HepG2 (cell line): ENCODE results near the gene SNRPF. TPM values are rescaled to one million over a fixed set of nuclear protein-coding genes. Genes with fewer than 3 reads are reported as not detected.

Experiments
- ATAC-seq: fragments of 200-7000 bp; cut with Tn5 transposase; 3 replicates; pipeline ENCODE4 v1.9.1; 2020; ENCODE audit warnings: mild to moderate bottlenecking, moderate library complexity
- BruUV-seq: library from RNA; stranded (reverse); fragments of 400-500 nt; replicated peaks from 2 replicates; lab custom pipeline; 2021; lab: Mats Ljungman, UMichigan
- CTCF ChIA-PET: fragments of 300-600 bp; formaldehyde crosslinking; extraction: SDS; loops from one replicate; lab custom pipeline; 2021; ENCODE audit warnings: low total read pairs, inconsistent platforms, low intra/inter-chr PET ratio; lab: Yijun Ruan, JAX
- POLR2A ChIA-PET: fragments of 350-600 bp; sonication (Branson Sonifier 250); formaldehyde crosslinking; loops from one replicate; lab custom pipeline; 2020; ENCODE audit warnings: antibody characterized with exemption, inconsistent platforms; lab: Yijun Ruan, JAX
- DNase-seq: peaks from one replicate; pipeline ENCODE4 v3.0.0-alpha.2; 2015; ENCODE audit warnings: low spot score
- FAIRE-seq: peaks from 3 replicates; lab custom pipeline; 2011; peaks lifted over from hg19 to GRCh38; lab: Jason Lieb, UNC
- H2AFZ ChIP-seq: one replicate; pipeline ENCODE4 v1.6.1; 2011; ENCODE audit warnings: low read length, inconsistent platforms
- H3K27ac ChIP-seq: fragments of 300-600 bp; 3 replicates; pipeline ENCODE4 v1.8.0; 2011; ENCODE audit warnings: mixed run types, mild to moderate bottlenecking, mixed read lengths, low read length, inconsistent platforms; ENCODE audit not compliant: insufficient read depth; ENCODE audit errors: extremely low read length
- H3K27me3 ChIP-seq, 2 experiments: fragments of 200-600 bp in 1 of 2; 2 replicates in 1 of 2; 3 replicates in 1 of 2; pipeline versions ENCODE4 v1.6.0 to v1.8.0; 2011; ENCODE audit warnings: low read length in 2 of 2, mild to moderate bottlenecking in 2 of 2, moderate library complexity in 2 of 2, inconsistent platforms in 1 of 2; ENCODE audit not compliant: insufficient read depth in 2 of 2, control insufficient read depth in 1 of 2
- H3K36me3 ChIP-seq, 2 experiments: fragments of 200-600 bp in 1 of 2; replicated peaks in 1 of 2; 2 replicates in 1 of 2; 3 replicates in 1 of 2; pipeline versions ENCODE4 v1.5.1 to v1.8.0; 2011; ENCODE audit warnings: low read length in 2 of 2, inconsistent platforms in 1 of 2; ENCODE audit not compliant: insufficient read depth in 2 of 2, control insufficient read depth in 1 of 2
- H3K4me1 ChIP-seq: 2 replicates; pipeline ENCODE4 v1.5.1; 2012; ENCODE audit warnings: low read length, inconsistent platforms; ENCODE audit not compliant: insufficient read depth
- H3K4me2 ChIP-seq: 2 replicates; pipeline ENCODE4 v1.6.0; 2011; ENCODE audit warnings: low read depth, low read length, inconsistent platforms
- H3K4me3 ChIP-seq, 3 experiments: fragments of 200-600 bp in 1 of 3; sonication (generic), shearing (Covaris generic) in 1 of 3; replicated peaks in 1 of 3; 2 replicates each; pipeline ENCODE4 v1.5.1; 2011 to 2016; ENCODE audit warnings: low read length in 3 of 3, inconsistent platforms in 2 of 3, low read depth in 2 of 3, mild to moderate bottlenecking in 2 of 3, control low read depth in 1 of 3, mixed read lengths in 1 of 3; ENCODE audit not compliant: insufficient read depth in 1 of 3
- H3K79me2 ChIP-seq: one replicate; pipeline ENCODE4 v1.6.1; 2011; ENCODE audit warnings: low read length, inconsistent platforms; ENCODE audit not compliant: insufficient read depth
- H3K9ac ChIP-seq: 2 replicates; pipeline ENCODE4 v1.6.0; 2011; ENCODE audit warnings: mild to moderate bottlenecking, low read depth, low read length, inconsistent platforms; ENCODE audit not compliant: insufficient read depth
- H3K9me3 ChIP-seq: 2 replicates; pipeline ENCODE4 v1.5.1; 2012; ENCODE audit warnings: mild to moderate bottlenecking, low read length
- H4K20me1 ChIP-seq: 2 replicates; pipeline ENCODE4 v1.6.0; 2011; ENCODE audit warnings: inconsistent platforms, mild to moderate bottlenecking, low read length, moderate library complexity; ENCODE audit not compliant: insufficient read depth
- ARID2 ChIP-seq: sonication (generic); formaldehyde crosslinking; IDR thresholded peaks from 2 replicates; pipeline ENCODE4 v1.8.1; 2022; ENCODE audit warnings: mild to moderate bottlenecking, missing genetic modification reagents, borderline replicate concordance
- GABPB1 ChIP-seq: IDR thresholded peaks from 2 replicates; pipeline ENCODE4 v1.6.1; 2016; ENCODE audit warnings: mild to moderate bottlenecking, missing genetic modification reagents, moderate library complexity, missing compliant biosample characterization
- HNRNPK ChIP-seq: fragments of 200-400 bp; formaldehyde crosslinking; IDR thresholded peaks from 2 replicates; pipeline ENCODE4 v1.6.1; 2018; ENCODE audit warnings: low read length, low read depth, moderate library complexity, mild to moderate bottlenecking; ENCODE audit not compliant: poor library complexity, severe bottlenecking
- HNRNPUL1 ChIP-seq: fragments of 200-400 bp; formaldehyde crosslinking; IDR thresholded peaks from 2 replicates; pipeline ENCODE4 v1.6.1; 2017; ENCODE audit warnings: low read depth, mild to moderate bottlenecking, low read length, moderate library complexity
- PHB2 ChIP-seq: fragments of 450-650 bp; IDR thresholded peaks from 2 replicates; pipeline ENCODE4 v1.6.1; 2018; ENCODE audit not compliant: partially characterized antibody
- RCOR2 ChIP-seq: IDR thresholded peaks from 2 replicates; pipeline ENCODE4 v1.6.1; 2016; ENCODE audit warnings: missing biosample characterization, missing genetic modification reagents
- TEAD2 ChIP-seq: sonication (generic); formaldehyde crosslinking; IDR thresholded peaks from 2 replicates; pipeline ENCODE4 v1.9.0; 2021; ENCODE audit warnings: missing genetic modification reagents
- YEATS2 ChIP-seq: sonication (generic); formaldehyde crosslinking; IDR thresholded peaks from 2 replicates; pipeline ENCODE4 v1.4.0; 2020; ENCODE audit warnings: missing genetic modification reagents, borderline replicate concordance
- ZNF564 ChIP-seq: sonication (generic); formaldehyde crosslinking; IDR thresholded peaks from 2 replicates; pipeline ENCODE4 v1.8.1; 2023; ENCODE audit warnings: mild to moderate bottlenecking, missing genetic modification reagents
- WGBS: methylation state at CpG from one replicate; pipeline ENCODE4 v1.1.6; 2017; ENCODE audit warnings: low lambda C conversion rate; 5-methylcytosine and 5-hydroxymethylcytosine counted together
- in situ Hi-C: cut with HindIII; loops from 2 replicates; pipeline ENCODE4 v1.10.0; 2017; ENCODE audit warnings: low pct_unique_long_range_greater_than_20kb; ENCODE audit not compliant: extremely low pct_ligation_motif_present
- intact Hi-C: fragments of 100-400 bp; cut with micrococcal nuclease; formaldehyde crosslinking; loops from one replicate; pipeline ENCODE4 v1.10.0; 2022; ENCODE audit not compliant: unreplicated experiment
- polyA plus RNA-seq, 8 experiments: library from polyadenylated mRNA; depleted of rRNA in 3 of 8; stranded (reverse) in 7 of 8; unstranded in 1 of 8; fragments of >200 nt; fragmentation: Illumina TruSeq in 4 of 8; extraction: Trizol in 4 of 8; gene quantifications; 2 replicates each; pipeline versions ENCODE4 v1.2.1 to v1.2.3, GENCODE V29; 2011 to 2016; ENCODE audit warnings: low read depth in 4 of 8, missing spikeins in 1 of 8, mixed read lengths in 1 of 8; ENCODE audit not compliant: insufficient read depth in 1 of 8
- total RNA-seq, 5 experiments: library from RNA; depleted of rRNA; stranded (reverse); fragments of >200 nt; fragmentation: Illumina TruSeq; extraction: Trizol; gene quantifications; 2 replicates each; pipeline ENCODE4 v1.2.3, GENCODE V29; 2016; ENCODE audit warnings: low read depth in 1 of 5
- TF ChIP-seq, protein P1 (sequence below): sonication (generic); formaldehyde crosslinking; IDR thresholded peaks from 2 replicates; pipeline ENCODE4 v1.5.0; 2020; ENCODE audit warnings: mild to moderate bottlenecking, missing genetic modification reagents, borderline replicate concordance
- TF ChIP-seq, protein P2 (sequence below): sonication (generic); formaldehyde crosslinking; IDR thresholded peaks from 2 replicates; pipeline ENCODE4 v1.8.0; 2023; ENCODE audit warnings: mild to moderate bottlenecking, missing genetic modification reagents
- TF ChIP-seq, protein P3 (sequence below), 2 experiments: fragments of 450-650 bp in 1 of 2; sonication (generic) in 1 of 2; formaldehyde crosslinking in 1 of 2; IDR thresholded peaks; 2 replicates each; pipeline versions ENCODE4 v1.6.1 to v1.8.0; 2016 to 2022; ENCODE audit warnings: antibody characterized with exemption in 1 of 2, mild to moderate bottlenecking in 1 of 2, missing genetic modification reagents in 1 of 2

SNRPF gene
- total and polyA plus RNA-seq, 2 of the 13 experiments (the other 11 are each of a cell fraction or from before 2014, with no cell fraction given), result 31.7 to 77.2 TPM

DNA sequence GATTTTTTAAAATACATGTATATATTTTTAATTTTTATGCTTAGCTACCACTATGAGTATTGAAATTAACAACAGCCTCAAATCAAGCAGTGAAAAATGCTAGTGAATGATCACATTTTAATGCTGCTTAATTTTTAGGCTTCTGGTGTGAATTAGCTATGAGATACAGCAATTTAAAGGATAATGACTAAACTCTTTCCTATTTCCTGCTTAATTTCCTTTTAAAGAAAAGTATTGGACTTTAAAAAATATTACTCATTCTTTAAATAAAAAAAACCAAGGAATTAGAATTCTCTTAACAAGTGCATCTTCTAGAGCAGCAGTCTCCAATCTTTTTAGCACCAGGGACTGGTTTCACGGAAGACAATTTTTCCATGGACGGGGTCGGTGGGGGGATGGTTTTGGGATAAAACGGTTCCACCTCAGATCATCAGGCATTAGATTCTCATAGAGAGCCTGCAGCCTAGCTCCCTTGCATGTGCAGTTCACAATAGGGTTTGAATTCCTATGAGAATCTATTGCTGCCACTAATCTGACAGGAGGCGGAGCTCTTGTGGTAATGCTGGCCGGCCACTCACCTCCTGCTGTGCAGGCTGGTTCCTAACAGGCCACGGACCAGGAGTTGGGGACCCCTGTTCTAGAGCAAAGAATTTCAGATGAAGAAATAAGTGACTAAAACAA, 49.6 kb upstream of the SNRPF start:
- H3K27me3 ChIP-seq, result no peaks in the 10 kb centered on the region
- no peak overlapping the region for H3K27ac ChIP-seq
- no peak overlapping the region for H3K9ac ChIP-seq
- no peak for FAIRE-seq
- no TSS peak for BruUV-seq
- no peak overlapping the region for H3K4me2 ChIP-seq
- no peaks in the 10 kb centered on the region for H3K9me3 ChIP-seq
- WGBS, result 83% methylated on average over 7 of the region's 7 CpGs
- H3K4me1 ChIP-seq, result peaks cover 22% of the 10 kb centered on the region
- in situ Hi-C loops (loop anchor here (10.0 kb wide), 1 partner anchor 184 kb away; no protein-coding TSS in a partner anchor), intact Hi-C loops (no loop called here)
- H2AFZ ChIP-seq, result no peak overlapping the region
- no peaks in the 10 kb centered on the region for H3K36me3 ChIP-seq
- no peaks in the 10 kb centered on the region for H4K20me1 ChIP-seq
- ATAC-seq, result no peak
- no peak overlapping the region for H3K4me3 ChIP-seq
- CTCF ChIA-PET, result no interaction called here
- DNase-seq, result no peak
- no peaks in the 10 kb centered on the region for H3K79me2 ChIP-seq
- POLR2A ChIA-PET, result no interaction called here
- TF ChIP-seq YEATS2 (CRISPR knock-in tag), result no peak
- TF ChIP-seq GABPB1 (CRISPR knock-in tag), result no peak
- TF ChIP-seq RCOR2 (CRISPR knock-in tag), result no peak
- TF ChIP-seq ARID2, result no peak
- TF ChIP-seq, protein P1, sequence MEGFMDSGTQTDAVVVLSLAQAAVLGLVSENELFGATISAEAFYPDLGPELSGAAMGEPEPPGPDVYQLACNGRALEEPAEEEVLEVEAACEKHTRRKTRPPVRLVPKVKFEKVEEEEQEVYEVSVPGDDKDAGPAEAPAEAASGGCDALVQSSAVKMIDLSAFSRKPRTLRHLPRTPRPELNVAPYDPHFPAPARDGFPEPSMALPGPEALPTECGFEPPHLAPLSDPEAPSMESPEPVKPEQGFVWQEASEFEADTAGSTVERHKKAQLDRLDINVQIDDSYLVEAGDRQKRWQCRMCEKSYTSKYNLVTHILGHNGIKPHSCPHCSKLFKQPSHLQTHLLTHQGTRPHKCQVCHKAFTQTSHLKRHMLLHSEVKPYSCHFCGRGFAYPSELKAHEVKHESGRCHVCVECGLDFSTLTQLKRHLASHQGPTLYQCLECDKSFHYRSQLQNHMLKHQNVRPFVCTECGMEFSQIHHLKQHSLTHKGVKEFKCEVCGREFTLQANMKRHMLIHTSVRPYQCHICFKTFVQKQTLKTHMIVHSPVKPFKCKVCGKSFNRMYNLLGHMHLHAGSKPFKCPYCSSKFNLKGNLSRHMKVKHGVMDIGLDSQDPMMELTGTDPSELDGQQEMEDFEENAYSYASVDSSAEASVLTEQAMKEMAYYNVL (CRISPR knock-in tag), result no peak
- TF ChIP-seq PHB2, result no peak
- TF ChIP-seq, protein P2, sequence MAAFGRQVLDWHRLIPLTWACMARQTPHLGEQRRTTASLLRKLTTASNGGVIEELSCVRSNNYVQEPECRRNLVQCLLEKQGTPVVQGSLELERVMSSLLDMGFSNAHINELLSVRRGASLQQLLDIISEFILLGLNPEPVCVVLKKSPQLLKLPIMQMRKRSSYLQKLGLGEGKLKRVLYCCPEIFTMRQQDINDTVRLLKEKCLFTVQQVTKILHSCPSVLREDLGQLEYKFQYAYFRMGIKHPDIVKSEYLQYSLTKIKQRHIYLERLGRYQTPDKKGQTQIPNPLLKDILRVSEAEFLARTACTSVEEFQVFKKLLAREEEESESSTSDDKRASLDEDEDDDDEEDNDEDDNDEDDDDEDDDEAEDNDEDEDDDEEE (CRISPR knock-in tag), result no peak
- no peak for TF ChIP-seq ZNF564 (CRISPR knock-in tag)
- no peak for TF ChIP-seq HNRNPUL1
- TF ChIP-seq, protein P3, sequence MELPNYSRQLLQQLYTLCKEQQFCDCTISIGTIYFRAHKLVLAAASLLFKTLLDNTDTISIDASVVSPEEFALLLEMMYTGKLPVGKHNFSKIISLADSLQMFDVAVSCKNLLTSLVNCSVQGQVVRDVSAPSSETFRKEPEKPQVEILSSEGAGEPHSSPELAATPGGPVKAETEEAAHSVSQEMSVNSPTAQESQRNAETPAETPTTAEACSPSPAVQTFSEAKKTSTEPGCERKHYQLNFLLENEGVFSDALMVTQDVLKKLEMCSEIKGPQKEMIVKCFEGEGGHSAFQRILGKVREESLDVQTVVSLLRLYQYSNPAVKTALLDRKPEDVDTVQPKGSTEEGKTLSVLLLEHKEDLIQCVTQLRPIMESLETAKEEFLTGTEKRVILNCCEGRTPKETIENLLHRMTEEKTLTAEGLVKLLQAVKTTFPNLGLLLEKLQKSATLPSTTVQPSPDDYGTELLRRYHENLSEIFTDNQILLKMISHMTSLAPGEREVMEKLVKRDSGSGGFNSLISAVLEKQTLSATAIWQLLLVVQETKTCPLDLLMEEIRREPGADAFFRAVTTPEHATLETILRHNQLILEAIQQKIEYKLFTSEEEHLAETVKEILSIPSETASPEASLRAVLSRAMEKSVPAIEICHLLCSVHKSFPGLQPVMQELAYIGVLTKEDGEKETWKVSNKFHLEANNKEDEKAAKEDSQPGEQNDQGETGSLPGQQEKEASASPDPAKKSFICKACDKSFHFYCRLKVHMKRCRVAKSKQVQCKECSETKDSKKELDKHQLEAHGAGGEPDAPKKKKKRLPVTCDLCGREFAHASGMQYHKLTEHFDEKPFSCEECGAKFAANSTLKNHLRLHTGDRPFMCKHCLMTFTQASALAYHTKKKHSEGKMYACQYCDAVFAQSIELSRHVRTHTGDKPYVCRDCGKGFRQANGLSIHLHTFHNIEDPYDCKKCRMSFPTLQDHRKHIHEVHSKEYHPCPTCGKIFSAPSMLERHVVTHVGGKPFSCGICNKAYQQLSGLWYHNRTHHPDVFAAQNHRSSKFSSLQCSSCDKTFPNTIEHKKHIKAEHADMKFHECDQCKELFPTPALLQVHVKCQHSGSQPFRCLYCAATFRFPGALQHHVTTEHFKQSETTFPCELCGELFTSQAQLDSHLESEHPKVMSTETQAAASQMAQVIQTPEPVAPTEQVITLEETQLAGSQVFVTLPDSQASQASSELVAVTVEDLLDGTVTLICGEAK (IDR thresholded peaks at IDR 0.05), result no peak
- TF ChIP-seq, protein P3 (CRISPR knock-in tag; IDR thresholded peaks at IDR 0.05), result no peak
- no peak for TF ChIP-seq TEAD2
- no peak for TF ChIP-seq HNRNPK
